ENCODE data around the gene CEMP1.

Gene CEMP1

GRCh38 chr16:2518823-2519710 is 12.1 kb downstream of the CEMP1 start:
- DNase-seq = no peak

GRCh38 chr16:2517954-2518605 is 13.1 kb downstream of the CEMP1 start:
- DNase-seq = no peak

GRCh38 chr16:2516391-2517240 is 14.6 kb downstream of the CEMP1 start:
- no peak for DNase-seq

GRCh38 chr16:2515180-2515851 is 15.9 kb downstream of the CEMP1 start:
- no peak for DNase-seq

GRCh38 chr16:2514333-2515179 is 16.7 kb downstream of the CEMP1 start:
- no peak for DNase-seq

- no peak for DNase-seq
Observed at GRCh38 chr16:2513405-2514332, 17.5 kb downstream of the CEMP1 start, which contains the start of gene ATP6V0C. TSS of gene ATP6V0C (plus strand) at chr16:2513952. CDS start at chr16:2514104, 152 bp downstream.

GRCh38 chr16:2512735-2513404 is 18.3 kb downstream of the CEMP1 start:
- DNase-seq = no peak

GRCh38 chr16:2511996-2512734 is 19.0 kb downstream of the CEMP1 start:
- no peak for DNase-seq

- no peak for DNase-seq
Observed at GRCh38 chr16:2511128-2511800, 19.9 kb downstream of the CEMP1 start.

- no peak for DNase-seq
Observed at GRCh38 chr16:2508722-2509400, 22.3 kb downstream of the CEMP1 start.

GRCh38 chr16:2507665-2508064 is 23.5 kb downstream of the CEMP1 start:
- no peak for DNase-seq

GRCh38 chr16:2507052-2507659 is 24.1 kb downstream of the CEMP1 start:
- DNase-seq = no peak

GRCh38 chr16:2505695-2506094 is 25.5 kb downstream of the CEMP1 start:
- DNase-seq = no peak

GRCh38 chr16:2501946-2502895 is 29.0 kb downstream of the CEMP1 start:
- DNase-seq = no peak

- no peak for DNase-seq
Observed at GRCh38 chr16:2500918-2501750, 30.1 kb downstream of the CEMP1 start.

Measured in cortex of kidney (tissue), 1 donor.